ENCODE results near the gene DDIT4. TPM values are rescaled to one million over a fixed set of nuclear protein-coding genes. Genes with fewer than 3 reads are reported as not detected.

The DDIT4 gene
- total and polyA plus RNA-seq, 9 of the 15 experiments (the other 6 are each of a cell fraction or from before 2014, with no cell fraction given) = 8.2 to 675 (median 159) TPM

GRCh38 chr10:72265990-72266865, 7.5 kb upstream of the DDIT4 start (continued):
- TF ChIP-seq MED1 (CRISPR knock-in tag; IDR thresholded peaks at IDR 0.05; ENCODE audit: borderline replicate concordance) (no peak), STAT6 (CRISPR knock-in tag; IDR thresholded peaks at IDR 0.05) (no peak), ZNF57 (CRISPR knock-in tag; IDR thresholded peaks at IDR 0.05) (no peak), EGR1 (conservative IDR thresholded peaks at IDR 0.05) (no peak), CHD4 (IDR thresholded peaks at IDR 0.05; ENCODE audit: insufficient read depth, insufficient replicate concordance, low read depth, low read length, poor library complexity, severe bottlenecking) (peak; percentile 76), MAZ (CRISPR knock-in tag; conservative IDR thresholded peaks at IDR 0.05 in 1 of 2, IDR thresholded peaks at IDR 0.05 in 1 of 2) (no peak), ZNF3 (CRISPR knock-in tag; IDR thresholded peaks at IDR 0.05) (no peak), ZKSCAN8 (CRISPR knock-in tag; IDR thresholded peaks at IDR 0.05) (no peak), MBD2 (IDR thresholded peaks at IDR 0.05; ENCODE audit: borderline replicate concordance, low read depth) (no peak), ZNF512 (tag; IDR thresholded peaks at IDR 0.05) (no peak), SIX5 (IDR thresholded peaks at IDR 0.05; ENCODE audit: borderline replicate concordance in 1 of 2, insufficient read depth in 1 of 2, low read depth in 1 of 2, low read length in 2 of 2) (no peak), NR2F6 (CRISPR knock-in tag; IDR thresholded peaks at IDR 0.05) (no peak), PTBP1 (IDR thresholded peaks at IDR 0.05; ENCODE audit: low read depth, low read length) (no peak), RAD51 (IDR thresholded peaks at IDR 0.05; ENCODE audit: borderline replicate concordance, low read depth) (no peak), DPF2 (IDR thresholded peaks at IDR 0.05) (peak; percentile 67; the same call in 1 of the 2 replicates), KHSRP (IDR thresholded peaks at IDR 0.05) (no peak), ZBTB9 (CRISPR knock-in tag; IDR thresholded peaks at IDR 0.05) (no peak), HMG20A (CRISPR knock-in tag; conservative IDR thresholded peaks at IDR 0.05) (no peak), CTCFL (IDR thresholded peaks at IDR 0.05; ENCODE audit: borderline replicate concordance, insufficient read depth, low read depth, low read length, poor library complexity, severe bottlenecking) (no peak), NONO (IDR thresholded peaks at IDR 0.05; ENCODE audit: low read depth in 2 of 2, low read length in 1 of 2) (no peak)
